ENCODE results near the gene PRR35. TPM values are rescaled to one million over a fixed set of nuclear protein-coding genes. Genes with fewer than 3 reads are reported as not detected.
"Not testable (repeated sequence)": the region's sequence is repeated elsewhere in the genome, so short reads cannot be mapped to it uniquely, and the experiment has no call there.

PRR35 gene
- total and polyA plus RNA-seq, 2 experiments from 2014 or later: 0.66 TPM; not detected in 1

DNA sequence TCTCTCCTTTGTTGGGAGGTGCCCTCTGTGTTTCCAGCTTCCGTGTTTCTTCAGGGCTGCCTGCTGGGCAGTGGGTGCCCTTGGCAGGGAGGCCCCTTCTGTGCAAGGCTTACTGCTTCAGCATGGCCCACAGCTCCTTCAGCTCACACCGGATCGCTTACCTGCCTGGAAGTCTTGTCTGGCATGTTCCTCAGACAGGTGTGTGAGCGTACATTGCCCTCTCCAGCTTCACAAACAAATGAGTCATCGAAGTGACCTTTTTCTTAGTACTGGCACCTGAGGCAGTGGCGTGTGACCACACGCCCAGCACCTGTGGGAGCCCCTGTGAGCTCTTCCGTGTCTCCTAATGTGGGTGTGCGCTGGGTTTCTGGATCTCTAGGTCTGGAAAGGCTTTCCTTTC, 33.2 kb downstream of the PRR35 start:
- Histone ChIP-seq H3K4me3 (no peak overlapping the region), H3K27me3 (no peaks in the 10 kb centered on the region), H3K9me3 (ENCODE audit: low read depth) (no peaks in the 10 kb centered on the region), H3K36me3 (no peaks in the 10 kb centered on the region), H3K4me1 (ENCODE audit: low read depth) (peaks cover 6% of the 10 kb centered on the region), H3K27ac (no peak overlapping the region)
- no peak for DNase-seq (ENCODE audit: low read depth in 1 of 2, low spot score in 1 of 2)
- TF ChIP-seq, protein P1, sequence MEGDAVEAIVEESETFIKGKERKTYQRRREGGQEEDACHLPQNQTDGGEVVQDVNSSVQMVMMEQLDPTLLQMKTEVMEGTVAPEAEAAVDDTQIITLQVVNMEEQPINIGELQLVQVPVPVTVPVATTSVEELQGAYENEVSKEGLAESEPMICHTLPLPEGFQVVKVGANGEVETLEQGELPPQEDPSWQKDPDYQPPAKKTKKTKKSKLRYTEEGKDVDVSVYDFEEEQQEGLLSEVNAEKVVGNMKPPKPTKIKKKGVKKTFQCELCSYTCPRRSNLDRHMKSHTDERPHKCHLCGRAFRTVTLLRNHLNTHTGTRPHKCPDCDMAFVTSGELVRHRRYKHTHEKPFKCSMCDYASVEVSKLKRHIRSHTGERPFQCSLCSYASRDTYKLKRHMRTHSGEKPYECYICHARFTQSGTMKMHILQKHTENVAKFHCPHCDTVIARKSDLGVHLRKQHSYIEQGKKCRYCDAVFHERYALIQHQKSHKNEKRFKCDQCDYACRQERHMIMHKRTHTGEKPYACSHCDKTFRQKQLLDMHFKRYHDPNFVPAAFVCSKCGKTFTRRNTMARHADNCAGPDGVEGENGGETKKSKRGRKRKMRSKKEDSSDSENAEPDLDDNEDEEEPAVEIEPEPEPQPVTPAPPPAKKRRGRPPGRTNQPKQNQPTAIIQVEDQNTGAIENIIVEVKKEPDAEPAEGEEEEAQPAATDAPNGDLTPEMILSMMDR (IDR thresholded peaks at IDR 0.05; ENCODE audit: low read depth, low read length): no peak

DNA sequence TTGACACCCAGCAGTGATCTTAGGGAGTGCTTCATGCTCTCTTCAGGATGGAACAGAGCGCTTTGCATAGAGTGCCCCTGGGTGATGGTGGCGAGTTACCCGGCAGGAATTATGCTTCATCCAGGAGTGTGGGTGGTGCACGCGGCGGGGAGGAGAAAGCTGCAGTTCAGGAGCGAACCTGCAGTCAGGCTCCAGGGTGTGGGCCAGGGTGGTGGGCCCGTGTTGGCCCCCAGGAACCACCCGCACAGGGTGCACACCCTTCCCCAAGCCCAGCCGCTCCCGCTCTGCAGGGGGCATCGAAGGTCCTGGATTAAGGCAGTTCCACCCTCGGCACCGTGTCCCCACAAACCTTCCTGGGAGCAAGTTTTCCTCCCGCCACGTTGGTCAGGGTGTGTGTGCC, 33.6 kb downstream of the PRR35 start:
- TF ChIP-seq, protein P1 (IDR thresholded peaks at IDR 0.05; ENCODE audit: low read depth, low read length): no peak
- Histone ChIP-seq H3K27me3 (no peaks in the 10 kb centered on the region), H3K4me3 (no peak overlapping the region), H3K9me3 (ENCODE audit: low read depth) (no peaks in the 10 kb centered on the region), H3K4me1 (ENCODE audit: low read depth) (peaks cover 6% of the 10 kb centered on the region), H3K36me3 (no peaks in the 10 kb centered on the region), H3K27ac (no peak overlapping the region)
- DNase-seq (ENCODE audit: low read depth in 1 of 2, low spot score in 1 of 2): no peak

DNA sequence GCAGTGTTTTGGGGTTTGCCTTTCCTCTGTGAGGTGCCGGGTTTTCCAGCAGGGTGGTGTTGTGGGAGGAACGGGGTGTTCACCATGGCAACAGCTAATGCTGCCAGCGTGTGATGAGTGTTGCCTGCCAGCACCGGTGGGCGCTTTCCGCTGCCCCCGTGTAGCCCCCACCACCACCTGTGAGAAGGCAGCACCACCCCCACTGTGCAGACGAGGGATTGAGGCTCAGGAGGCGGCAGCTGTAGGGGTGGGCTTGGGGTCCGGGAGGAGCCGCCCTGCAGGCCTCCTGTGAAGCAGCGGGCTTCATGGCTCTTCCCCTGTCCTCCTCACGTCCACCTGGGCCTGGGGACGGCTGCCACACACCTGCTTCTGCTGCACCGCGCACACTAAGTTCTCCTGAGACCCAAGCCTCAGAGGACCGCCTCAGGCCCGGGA, 34.9 kb downstream of the PRR35 start:
- Histone ChIP-seq H3K27ac (no peak overlapping the region), H3K9me3 (ENCODE audit: low read depth) (no peaks in the 10 kb centered on the region), H3K4me3 (no peak overlapping the region), H3K4me1 (ENCODE audit: low read depth) (peaks cover 6% of the 10 kb centered on the region), H3K27me3 (no peaks in the 10 kb centered on the region), H3K36me3 (no peaks in the 10 kb centered on the region)
- no peak for DNase-seq (ENCODE audit: low read depth in 1 of 2, low spot score in 1 of 2)
- TF ChIP-seq, protein P1 (IDR thresholded peaks at IDR 0.05; ENCODE audit: low read depth, low read length): no peak

DNA sequence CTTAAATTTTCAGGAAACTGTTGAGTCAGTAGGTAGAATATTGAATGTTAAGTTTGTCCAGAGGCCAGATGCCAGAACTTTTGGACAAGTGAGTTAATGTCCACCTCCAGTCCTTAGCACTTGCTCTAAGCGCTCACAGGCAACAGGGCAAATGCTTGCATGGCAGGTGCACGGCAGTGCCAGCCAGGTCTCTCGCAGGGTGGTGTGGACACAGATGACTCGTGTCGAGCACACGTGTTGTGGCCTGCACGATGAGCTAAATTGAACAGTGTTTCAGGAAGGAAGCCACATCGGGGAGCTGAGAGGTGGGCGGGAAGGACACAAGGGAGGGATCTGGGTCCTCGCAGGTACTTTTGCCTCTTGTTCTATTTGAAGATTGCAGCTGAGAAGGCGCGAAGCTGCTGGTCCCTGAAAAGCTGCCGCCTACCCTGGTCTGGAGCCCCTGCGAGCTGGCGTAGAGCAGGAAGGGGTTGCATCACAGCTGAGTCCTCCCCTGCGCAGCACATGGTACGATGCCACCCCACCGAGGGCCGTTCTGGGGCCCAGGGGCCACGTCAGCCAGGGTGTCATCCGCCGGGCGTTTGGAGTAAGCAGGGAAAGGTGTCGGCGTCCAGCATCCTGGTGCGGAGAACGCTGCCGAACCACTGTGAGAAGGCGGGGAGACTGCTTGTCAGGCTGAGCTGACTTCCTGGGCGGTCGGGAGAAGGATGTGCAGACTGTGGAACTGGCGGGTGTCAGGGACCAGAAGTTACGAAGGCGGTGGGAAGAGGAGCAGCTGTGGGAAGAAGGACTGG, 35.9 kb downstream of the PRR35 start:
- Histone ChIP-seq H3K27me3 (no peaks in the 10 kb centered on the region), H3K36me3 (no peaks in the 10 kb centered on the region), H3K4me3 (no peak overlapping the region), H3K4me1 (ENCODE audit: low read depth) (no peaks in the 10 kb centered on the region), H3K27ac (no peak overlapping the region), H3K9me3 (ENCODE audit: low read depth) (no peaks in the 10 kb centered on the region)
- TF ChIP-seq, protein P1 (IDR thresholded peaks at IDR 0.05; ENCODE audit: low read depth, low read length): no peak
- no peak for DNase-seq (ENCODE audit: low read depth in 1 of 2, low spot score in 1 of 2)

DNA sequence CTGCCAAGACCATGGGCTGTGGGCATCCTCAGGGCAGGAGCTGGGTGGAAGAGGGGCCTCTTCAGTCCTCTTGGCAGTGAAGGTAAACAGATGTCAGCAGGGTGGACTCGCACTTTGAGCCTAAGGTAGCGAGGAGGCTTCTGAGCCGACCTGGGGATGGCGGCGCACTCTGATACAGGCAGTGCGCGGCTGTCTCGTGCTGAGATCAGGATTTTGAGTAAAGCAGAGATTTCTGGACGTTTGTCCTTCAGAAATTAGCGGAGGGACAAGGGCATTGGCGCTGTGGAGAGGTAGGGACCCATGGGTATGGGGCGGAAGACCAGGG, 36.5 kb downstream of the PRR35 start:
- Histone ChIP-seq H3K4me3 (no peak overlapping the region), H3K9me3 (ENCODE audit: low read depth) (no peaks in the 10 kb centered on the region), H3K27me3 (no peaks in the 10 kb centered on the region), H3K36me3 (no peaks in the 10 kb centered on the region), H3K27ac (no peak overlapping the region), H3K4me1 (ENCODE audit: low read depth) (no peaks in the 10 kb centered on the region)
- TF ChIP-seq, protein P1 (IDR thresholded peaks at IDR 0.05; ENCODE audit: low read depth, low read length): no peak
- no peak for DNase-seq (ENCODE audit: low read depth in 1 of 2, low spot score in 1 of 2)

DNA sequence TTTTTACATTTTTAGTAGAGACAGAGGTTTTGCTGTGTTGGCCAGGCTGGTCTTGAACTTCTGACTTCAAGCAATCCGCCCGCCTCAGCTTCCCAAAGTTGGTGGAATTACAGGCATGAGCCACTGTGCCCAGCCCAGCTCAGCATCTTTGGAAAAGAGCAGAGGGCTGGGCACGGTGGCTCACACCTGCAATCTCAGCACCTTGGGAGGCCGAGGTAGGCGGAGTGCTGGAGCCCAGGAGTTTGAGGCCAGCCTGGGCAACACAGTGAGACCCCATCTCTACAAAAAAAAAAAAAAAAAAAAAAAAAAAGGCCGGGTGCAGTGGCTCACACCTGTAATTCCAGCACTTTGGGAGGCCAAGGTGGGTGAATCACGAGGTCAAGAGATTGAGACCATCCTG, 37.5 kb downstream of the PRR35 start:
- DNase-seq (ENCODE audit: low read depth in 1 of 2, low spot score in 1 of 2); H3K36me3 ChIP-seq: not testable (repeated sequence)

More for the DNA sequence above, 37.5 kb downstream of the PRR35 start:
- not testable (repeated sequence) for H3K4me3 ChIP-seq; H3K27ac ChIP-seq; H3K4me1 ChIP-seq (ENCODE audit: low read depth); H3K27me3 ChIP-seq; H3K9me3 ChIP-seq (ENCODE audit: low read depth)

Measured in cardiac muscle cell (in vitro differentiated cells and primary cell).